Tibial nerve (tissue), 3 donors: ENCODE measurements around the gene TRMT112.

ENCODE experiments used
- POLR2A ChIP-seq, 2 donors: fragments of 450-650 bp; IDR thresholded peaks; one replicate each; pipeline ENCODE4 v1.6.1; 2017; ENCODE audit warnings: antibody characterized with exemption in 2 of 2, mild to moderate bottlenecking in 2 of 2, moderate library complexity in 2 of 2
- TF ChIP-seq, protein P1 (sequence below), 5 experiments: fragments of 200-600 bp in 3 of 5; fragments of 450-650 bp in 2 of 5; sonication (generic) in 3 of 5; IDR thresholded peaks; one replicate each; pipeline ENCODE4 v1.5.1; 2016 to 2019; ENCODE audit warnings: antibody characterized with exemption in 5 of 5, mild to moderate bottlenecking in 3 of 5, moderate library complexity in 2 of 5

GRCh38 chr11:64285885-64286800 lies 31.2 kb downstream of the TRMT112 start:
- TF ChIP-seq, protein P1, sequence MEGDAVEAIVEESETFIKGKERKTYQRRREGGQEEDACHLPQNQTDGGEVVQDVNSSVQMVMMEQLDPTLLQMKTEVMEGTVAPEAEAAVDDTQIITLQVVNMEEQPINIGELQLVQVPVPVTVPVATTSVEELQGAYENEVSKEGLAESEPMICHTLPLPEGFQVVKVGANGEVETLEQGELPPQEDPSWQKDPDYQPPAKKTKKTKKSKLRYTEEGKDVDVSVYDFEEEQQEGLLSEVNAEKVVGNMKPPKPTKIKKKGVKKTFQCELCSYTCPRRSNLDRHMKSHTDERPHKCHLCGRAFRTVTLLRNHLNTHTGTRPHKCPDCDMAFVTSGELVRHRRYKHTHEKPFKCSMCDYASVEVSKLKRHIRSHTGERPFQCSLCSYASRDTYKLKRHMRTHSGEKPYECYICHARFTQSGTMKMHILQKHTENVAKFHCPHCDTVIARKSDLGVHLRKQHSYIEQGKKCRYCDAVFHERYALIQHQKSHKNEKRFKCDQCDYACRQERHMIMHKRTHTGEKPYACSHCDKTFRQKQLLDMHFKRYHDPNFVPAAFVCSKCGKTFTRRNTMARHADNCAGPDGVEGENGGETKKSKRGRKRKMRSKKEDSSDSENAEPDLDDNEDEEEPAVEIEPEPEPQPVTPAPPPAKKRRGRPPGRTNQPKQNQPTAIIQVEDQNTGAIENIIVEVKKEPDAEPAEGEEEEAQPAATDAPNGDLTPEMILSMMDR (IDR thresholded peaks at IDR 0.05): no peak
- TF ChIP-seq POLR2A (IDR thresholded peaks at IDR 0.05): no peak
